ENCODE measurements around the gene DCTN5. TPM values are rescaled to one million over a fixed set of nuclear protein-coding genes. Genes with fewer than 3 reads are reported as not detected.

The DCTN5 gene
- total and polyA plus RNA-seq, 2 of the 13 experiments (the other 11 are each of a cell fraction or from before 2014, with no cell fraction given) = 105 to 207 TPM

DNA sequence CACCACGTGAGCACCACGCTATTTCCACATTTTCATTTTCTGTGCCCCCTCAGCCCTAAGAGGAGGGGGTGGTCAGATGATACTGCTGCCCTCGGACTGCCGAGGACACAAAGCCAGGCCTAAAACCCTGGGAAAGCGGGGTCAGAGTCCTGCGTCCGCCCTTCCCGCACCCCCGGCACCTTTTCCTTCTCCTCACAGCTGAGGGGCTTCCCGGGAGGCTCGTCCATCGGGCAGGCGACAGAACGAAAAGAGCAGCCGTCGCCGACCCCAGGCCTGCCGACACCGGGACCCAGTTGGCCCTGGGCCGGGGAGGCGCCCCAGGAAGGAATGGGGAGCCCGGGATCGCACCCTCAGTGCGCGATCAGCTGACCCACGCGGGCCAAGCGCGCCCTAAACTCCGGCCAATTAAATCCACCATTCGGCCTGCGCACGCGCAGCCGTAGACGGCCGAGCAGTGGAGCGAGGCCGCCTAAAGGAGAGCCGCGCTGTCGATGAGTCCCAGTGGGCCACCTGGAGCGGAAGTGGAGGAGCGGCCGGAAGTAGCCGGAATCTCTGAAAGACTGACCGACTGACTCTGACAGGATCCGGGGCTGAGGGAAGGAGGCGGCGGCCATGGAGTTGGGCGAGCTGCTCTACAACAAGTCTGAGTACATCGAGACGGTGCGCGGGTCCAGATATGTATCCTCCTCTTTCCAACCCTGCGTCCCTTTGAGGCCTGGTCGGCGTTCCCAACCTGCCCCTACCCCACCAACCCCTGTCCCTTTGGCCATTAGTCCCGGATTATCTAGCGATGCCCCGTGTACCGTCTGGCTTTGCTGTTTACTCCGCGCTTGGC is at the start of gene DCTN5, which contains the start of gene PALB2 (continued):
- TF ChIP-seq, protein P1, sequence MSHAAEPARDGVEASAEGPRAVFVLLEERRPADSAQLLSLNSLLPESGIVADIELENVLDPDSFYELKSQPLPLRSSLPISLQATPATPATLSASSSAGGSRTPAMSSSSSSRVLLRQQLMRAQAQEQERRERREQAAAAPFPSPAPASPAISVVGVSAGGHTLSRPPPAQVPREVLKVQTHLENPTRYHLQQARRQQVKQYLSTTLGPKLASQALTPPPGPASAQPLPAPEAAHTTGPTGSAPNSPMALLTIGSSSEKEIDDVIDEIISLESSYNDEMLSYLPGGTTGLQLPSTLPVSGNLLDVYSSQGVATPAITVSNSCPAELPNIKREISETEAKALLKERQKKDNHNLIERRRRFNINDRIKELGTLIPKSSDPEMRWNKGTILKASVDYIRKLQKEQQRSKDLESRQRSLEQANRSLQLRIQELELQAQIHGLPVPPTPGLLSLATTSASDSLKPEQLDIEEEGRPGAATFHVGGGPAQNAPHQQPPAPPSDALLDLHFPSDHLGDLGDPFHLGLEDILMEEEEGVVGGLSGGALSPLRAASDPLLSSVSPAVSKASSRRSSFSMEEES (CRISPR knock-in tag; IDR thresholded peaks at IDR 0.05) = peak; percentile 90
- TF ChIP-seq ZNF616 (CRISPR knock-in tag; IDR thresholded peaks at IDR 0.05; ENCODE audit: low read depth) (no peak), ZFP82 (CRISPR knock-in tag; IDR thresholded peaks at IDR 0.05; ENCODE audit: borderline replicate concordance) (peak; percentile 81; the same call in 1 of the 2 replicates), PREB (CRISPR knock-in tag; IDR thresholded peaks at IDR 0.05) (peak; percentile 81; the same call in 1 of the 2 replicates), MTERF4 (CRISPR knock-in tag; IDR thresholded peaks at IDR 0.05) (peak; percentile 92), XRCC5 (optimal IDR thresholded peaks at IDR 0.05; ENCODE audit: low read length) (peak; percentile 100), ZNF230 (CRISPR knock-in tag; IDR thresholded peaks at IDR 0.05) (peak; percentile 98), ZBTB38 (CRISPR knock-in tag; IDR thresholded peaks at IDR 0.05) (peak; percentile 75), ZNF10 (CRISPR knock-in tag; IDR thresholded peaks at IDR 0.05; ENCODE audit: borderline replicate concordance, low read depth) (no peak), RARG (CRISPR knock-in tag; IDR thresholded peaks at IDR 0.05; ENCODE audit: low read depth) (peak; percentile 93; the same call in 1 of the 2 replicates), ZNF530 (CRISPR knock-in tag; IDR thresholded peaks at IDR 0.05; ENCODE audit: low read depth) (no peak), KDM5B (CRISPR knock-in tag; IDR thresholded peaks at IDR 0.05; ENCODE audit: borderline replicate concordance) (peak; percentile 99), ZNF549 (CRISPR knock-in tag; IDR thresholded peaks at IDR 0.05) (peak; percentile 88), AGO1 (IDR thresholded peaks at IDR 0.05; ENCODE audit: low read depth, low read length, poor library complexity, severe bottlenecking) (no peak), HDAC2 (CRISPR knock-in tag; IDR thresholded peaks at IDR 0.05) (peak; percentile 80), ZC3H4 (CRISPR knock-in tag; IDR thresholded peaks at IDR 0.05; ENCODE audit: borderline replicate concordance) (0 out of 2 replicates have a peak, but pooled peaks have one; percentile 37), ADNP (CRISPR knock-in tag; IDR thresholded peaks at IDR 0.05) (no peak), ZNF350 (CRISPR knock-in tag; IDR thresholded peaks at IDR 0.05; ENCODE audit: borderline replicate concordance, low read depth) (peak; percentile 99), ZNF83 (CRISPR knock-in tag; IDR thresholded peaks at IDR 0.05; ENCODE audit: borderline replicate concordance) (no peak; the same call in 1 of the 2 replicates)
- TF ChIP-seq, protein P2, sequence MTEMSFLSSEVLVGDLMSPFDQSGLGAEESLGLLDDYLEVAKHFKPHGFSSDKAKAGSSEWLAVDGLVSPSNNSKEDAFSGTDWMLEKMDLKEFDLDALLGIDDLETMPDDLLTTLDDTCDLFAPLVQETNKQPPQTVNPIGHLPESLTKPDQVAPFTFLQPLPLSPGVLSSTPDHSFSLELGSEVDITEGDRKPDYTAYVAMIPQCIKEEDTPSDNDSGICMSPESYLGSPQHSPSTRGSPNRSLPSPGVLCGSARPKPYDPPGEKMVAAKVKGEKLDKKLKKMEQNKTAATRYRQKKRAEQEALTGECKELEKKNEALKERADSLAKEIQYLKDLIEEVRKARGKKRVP (CRISPR knock-in tag; IDR thresholded peaks at IDR 0.05) = 0 out of 4 replicates have a peak, but pooled peaks of 1 of the 2 experiments have one; percentile 44
- TF ChIP-seq, protein P3, sequence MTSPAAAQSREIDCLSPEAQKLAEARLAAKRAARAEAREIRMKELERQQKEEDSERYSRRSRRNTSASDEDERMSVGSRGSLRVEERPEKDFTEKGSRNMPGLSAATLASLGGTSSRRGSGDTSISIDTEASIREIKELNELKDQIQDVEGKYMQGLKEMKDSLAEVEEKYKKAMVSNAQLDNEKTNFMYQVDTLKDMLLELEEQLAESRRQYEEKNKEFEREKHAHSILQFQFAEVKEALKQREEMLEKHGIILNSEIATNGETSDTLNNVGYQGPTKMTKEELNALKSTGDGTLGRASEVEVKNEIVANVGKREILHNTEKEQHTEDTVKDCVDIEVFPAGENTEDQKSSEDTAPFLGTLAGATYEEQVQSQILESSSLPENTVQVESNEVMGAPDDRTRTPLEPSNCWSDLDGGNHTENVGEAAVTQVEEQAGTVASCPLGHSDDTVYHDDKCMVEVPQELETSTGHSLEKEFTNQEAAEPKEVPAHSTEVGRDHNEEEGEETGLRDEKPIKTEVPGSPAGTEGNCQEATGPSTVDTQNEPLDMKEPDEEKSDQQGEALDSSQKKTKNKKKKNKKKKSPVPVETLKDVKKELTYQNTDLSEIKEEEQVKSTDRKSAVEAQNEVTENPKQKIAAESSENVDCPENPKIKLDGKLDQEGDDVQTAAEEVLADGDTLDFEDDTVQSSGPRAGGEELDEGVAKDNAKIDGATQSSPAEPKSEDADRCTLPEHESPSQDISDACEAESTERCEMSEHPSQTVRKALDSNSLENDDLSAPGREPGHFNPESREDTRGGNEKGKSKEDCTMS (CRISPR knock-in tag; conservative IDR thresholded peaks at IDR 0.05) = no peak
